ENCODE data around the gene GCG.

DNA sequence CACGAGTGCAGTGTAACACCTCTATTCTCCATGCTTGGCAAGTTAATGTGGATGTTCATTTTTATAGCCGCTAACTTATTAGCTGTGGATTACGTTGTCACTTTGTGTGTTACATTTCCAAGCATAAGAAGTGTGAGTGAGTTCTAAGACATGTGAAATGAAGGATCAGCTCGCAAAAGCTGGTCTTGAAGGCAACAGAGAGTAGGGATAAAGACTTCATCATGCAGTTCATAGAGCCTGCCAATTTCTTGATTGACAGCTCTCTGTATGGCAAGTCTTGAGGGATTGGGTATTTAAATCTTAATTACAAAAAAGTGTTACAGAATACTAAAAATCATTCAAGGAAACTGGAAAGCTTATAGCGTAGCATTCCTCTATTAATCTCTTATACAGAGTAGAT, 52.2 kb downstream of the GCG start:
- TF ChIP-seq, protein P1, sequence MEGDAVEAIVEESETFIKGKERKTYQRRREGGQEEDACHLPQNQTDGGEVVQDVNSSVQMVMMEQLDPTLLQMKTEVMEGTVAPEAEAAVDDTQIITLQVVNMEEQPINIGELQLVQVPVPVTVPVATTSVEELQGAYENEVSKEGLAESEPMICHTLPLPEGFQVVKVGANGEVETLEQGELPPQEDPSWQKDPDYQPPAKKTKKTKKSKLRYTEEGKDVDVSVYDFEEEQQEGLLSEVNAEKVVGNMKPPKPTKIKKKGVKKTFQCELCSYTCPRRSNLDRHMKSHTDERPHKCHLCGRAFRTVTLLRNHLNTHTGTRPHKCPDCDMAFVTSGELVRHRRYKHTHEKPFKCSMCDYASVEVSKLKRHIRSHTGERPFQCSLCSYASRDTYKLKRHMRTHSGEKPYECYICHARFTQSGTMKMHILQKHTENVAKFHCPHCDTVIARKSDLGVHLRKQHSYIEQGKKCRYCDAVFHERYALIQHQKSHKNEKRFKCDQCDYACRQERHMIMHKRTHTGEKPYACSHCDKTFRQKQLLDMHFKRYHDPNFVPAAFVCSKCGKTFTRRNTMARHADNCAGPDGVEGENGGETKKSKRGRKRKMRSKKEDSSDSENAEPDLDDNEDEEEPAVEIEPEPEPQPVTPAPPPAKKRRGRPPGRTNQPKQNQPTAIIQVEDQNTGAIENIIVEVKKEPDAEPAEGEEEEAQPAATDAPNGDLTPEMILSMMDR (IDR thresholded peaks at IDR 0.05): no peak
- no peak for TF ChIP-seq POLR2AphosphoS5 (IDR thresholded peaks at IDR 0.05)
- TF ChIP-seq EP300 (IDR thresholded peaks at IDR 0.05): no peak
- TF ChIP-seq POLR2A (IDR thresholded peaks at IDR 0.05; ENCODE audit: low read depth): no peak
